Measurements from ENCODE around the gene HCFC1R1. TPM values are rescaled to one million over a fixed set of nuclear protein-coding genes. Genes with fewer than 3 reads are reported as not detected.

Gene HCFC1R1
- total RNA-seq, 1 experiment from 2014 or later: 60.0 TPM

GRCh38 chr16:3068487-3068886 is 44.7 kb upstream of the HCFC1R1 start:
- CTCF ChIA-PET: no interaction called here

GRCh38 chr16:3066440-3066748 is 42.7 kb upstream of the HCFC1R1 start:
- no peak for DNase-seq (ENCODE audit: low read depth, low spot score)
- Histone ChIP-seq H3K9me2 (ENCODE audit: insufficient read depth) (no peaks in the 10 kb centered on the region), H4K20me1 (ENCODE audit: insufficient read depth) (no peaks in the 10 kb centered on the region), H3K4me1 (ENCODE audit: control insufficient read depth in 1 of 2, insufficient read depth in 2 of 2, low read length in 2 of 2) (peaks cover 0 to 13% of the 10 kb centered on the region in 2 experiments; a peak in 1 of 4 replicates), H3K36me3 (ENCODE audit: control insufficient read depth in 1 of 2, insufficient read depth in 2 of 2, low read length in 2 of 2) (no peaks in the 10 kb centered on the region), H3K4me3 (replicated peaks in 1 of 2; ENCODE audit: low read depth in 1 of 2, low read length in 2 of 2) (peak overlapping the region in 1 of 2 experiments; percentile 6; a peak in 1 of 4 replicates), H3K27ac (ENCODE audit: low read depth, low read length) (no peak overlapping the region; the same call in 1 of the 2 replicates), H2AFZ (ENCODE audit: low read depth, low read length, poor library complexity, severe bottlenecking) (no peak overlapping the region), H3K9ac (ENCODE audit: low read length) (no peak overlapping the region), H3K9me3 (ENCODE audit: control insufficient read depth in 1 of 2, insufficient read depth in 1 of 2, low read depth in 1 of 2, low read length in 2 of 2) (no peaks in the 10 kb centered on the region), H3K27me3 (ENCODE audit: insufficient read depth, low read length) (no peaks in the 10 kb centered on the region), H3K79me2 (ENCODE audit: insufficient read depth, low read length) (no peaks in the 10 kb centered on the region), H3K4me2 (ENCODE audit: low read length) (0 out of 2 replicates have a peak overlapping the region, but pooled peaks have one; percentile 3)
- POLR2A ChIA-PET: no interaction called here
- BruUV-seq (replicated peaks): no TSS peak
- RAD21 ChIA-PET (ENCODE audit: low non-redundant PET in 1 of 2, low total read pairs in 2 of 2, uncharacterized antibody in 2 of 2, unreplicated experiment in 2 of 2): no interaction called here
- CTCF ChIA-PET: no interaction called here
- intact Hi-C loops (cut with micrococcal nuclease): no loop called here
- no peak for TF ChIP-seq ELF1 (IDR thresholded peaks at IDR 0.05; ENCODE audit: borderline replicate concordance, low read depth)
- TF ChIP-seq EZH2phosphoT487 (IDR thresholded peaks at IDR 0.05; ENCODE audit: borderline replicate concordance): no peak
- no peak for TF ChIP-seq TCF7L2 (IDR thresholded peaks at IDR 0.05; ENCODE audit: borderline replicate concordance, extremely low read depth, insufficient read depth, insufficient read length)
- no peak for TF ChIP-seq REST (IDR thresholded peaks at IDR 0.05; ENCODE audit: low read depth)
- no peak for TF ChIP-seq CEBPB (IDR thresholded peaks at IDR 0.05; ENCODE audit: low read depth)
- TF ChIP-seq RAD21 (IDR thresholded peaks at IDR 0.05; ENCODE audit: low read depth): no peak
- no peak for TF ChIP-seq YY1 (IDR thresholded peaks at IDR 0.05; ENCODE audit: extremely low read depth, insufficient replicate concordance, low read depth, low read length)
- TF ChIP-seq ZFX (IDR thresholded peaks at IDR 0.05): no peak
- TF ChIP-seq SIN3A (IDR thresholded peaks at IDR 0.05; ENCODE audit: low read depth): no peak
- TF ChIP-seq SP1 (IDR thresholded peaks at IDR 0.05; ENCODE audit: low read depth): no peak
- TF ChIP-seq ZBTB33 (IDR thresholded peaks at IDR 0.05; ENCODE audit: extremely low read depth, insufficient replicate concordance, low read length): no peak
- ATAC-seq: no peak

More at GRCh38 chr16:3068487-3068886, 44.7 kb upstream of the HCFC1R1 start:
- H3K4me2 ChIP-seq (ENCODE audit: low read length): no peak overlapping the region
- no peak overlapping the region for H3K9ac ChIP-seq (ENCODE audit: low read length)
- H3K9me3 ChIP-seq (ENCODE audit: control insufficient read depth in 1 of 2, insufficient read depth in 1 of 2, low read depth in 1 of 2, low read length in 2 of 2): no peaks in the 10 kb centered on the region
- no peaks in the 10 kb centered on the region for H3K27me3 ChIP-seq (ENCODE audit: insufficient read depth, low read length)
- no peak overlapping the region for H3K27ac ChIP-seq (ENCODE audit: low read depth, low read length)
- no peak overlapping the region for H3K4me3 ChIP-seq (replicated peaks in 1 of 2; ENCODE audit: low read depth in 1 of 2, low read length in 2 of 2)
- no TSS peak for BruUV-seq (replicated peaks)
- peaks cover 0 to 13% of the 10 kb centered on the region in 2 experiments; a peak in 1 of 4 replicates for H3K4me1 ChIP-seq (ENCODE audit: control insufficient read depth in 1 of 2, insufficient read depth in 2 of 2, low read length in 2 of 2)
- ATAC-seq: no peak
- H2AFZ ChIP-seq (ENCODE audit: low read depth, low read length, poor library complexity, severe bottlenecking): no peak overlapping the region
- TF ChIP-seq POLR2A (IDR thresholded peaks at IDR 0.05; ENCODE audit: borderline replicate concordance, extremely low read depth, insufficient read depth, insufficient read length) (no peak), EZH2phosphoT487 (IDR thresholded peaks at IDR 0.05; ENCODE audit: borderline replicate concordance) (no peak), EZH2 (IDR thresholded peaks at IDR 0.05) (no peak), CBX3 (IDR thresholded peaks at IDR 0.05; ENCODE audit: low read depth) (no peak), RAD21 (IDR thresholded peaks at IDR 0.05; ENCODE audit: low read depth) (no peak), CEBPB (IDR thresholded peaks at IDR 0.05; ENCODE audit: low read depth) (no peak), ATF3 (IDR thresholded peaks at IDR 0.05) (no peak), EGR1 (IDR thresholded peaks at IDR 0.05; ENCODE audit: low read depth) (no peak), ZFX (IDR thresholded peaks at IDR 0.05) (no peak), FOSL1 (IDR thresholded peaks at IDR 0.05; ENCODE audit: low read depth) (no peak), JUND (IDR thresholded peaks at IDR 0.05) (no peak)
- no peak for DNase-seq (ENCODE audit: low read depth, low spot score)
- H3K36me3 ChIP-seq (ENCODE audit: control insufficient read depth in 1 of 2, insufficient read depth in 2 of 2, low read length in 2 of 2): no peaks in the 10 kb centered on the region
- no peaks in the 10 kb centered on the region for H3K9me2 ChIP-seq (ENCODE audit: insufficient read depth)
- RAD21 ChIA-PET (ENCODE audit: low non-redundant PET in 1 of 2, low total read pairs in 2 of 2, uncharacterized antibody in 2 of 2, unreplicated experiment in 2 of 2): no interaction called here
- no peaks in the 10 kb centered on the region for H4K20me1 ChIP-seq (ENCODE audit: insufficient read depth)
- POLR2A ChIA-PET: no interaction called here
- no peaks in the 10 kb centered on the region for H3K79me2 ChIP-seq (ENCODE audit: insufficient read depth, low read length)
- intact Hi-C loops (cut with micrococcal nuclease): no loop called here

Data from HCT116 (cell line).